DOHH2 (cell line): ENCODE results near the gene SEMA6A.

Experiments used
- EZH2phosphoT487 ChIP-seq: fragments of 200-600 bp; sonication (generic); IDR thresholded peaks from 2 replicates; pipeline ENCODE4 v1.6.1; 2017; ENCODE audit warnings: borderline replicate concordance, mild to moderate bottlenecking, antibody characterized with exemption, low read length, moderate library complexity, mixed read lengths
- TF ChIP-seq, protein P1 (sequence below): fragments of 200-600 bp; sonication (generic); IDR thresholded peaks from one replicate; pipeline ENCODE4 v1.5.1; 2014; ENCODE audit warnings: antibody characterized with exemption, mild to moderate bottlenecking, low read depth, low read length; ENCODE audit not compliant: poor library complexity, severe bottlenecking

DNA sequence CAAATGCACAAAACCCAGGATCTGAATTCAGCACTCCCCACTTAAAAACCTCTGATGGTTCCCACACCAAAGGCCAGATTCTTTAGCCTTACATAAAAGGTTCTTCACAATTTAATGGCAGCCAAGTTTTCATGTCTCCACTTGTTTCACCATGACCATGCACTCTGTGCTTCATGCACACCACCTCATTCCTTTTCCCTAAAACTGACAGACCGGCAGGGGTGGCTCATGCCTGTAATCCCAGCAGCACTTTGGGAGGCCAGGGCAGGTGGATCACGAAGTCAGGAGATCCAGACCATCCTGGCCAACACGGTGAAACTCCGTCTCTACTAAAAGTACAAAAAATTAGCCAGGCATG lies 150.4 kb downstream of the SEMA6A start:
- TF ChIP-seq, protein P1, sequence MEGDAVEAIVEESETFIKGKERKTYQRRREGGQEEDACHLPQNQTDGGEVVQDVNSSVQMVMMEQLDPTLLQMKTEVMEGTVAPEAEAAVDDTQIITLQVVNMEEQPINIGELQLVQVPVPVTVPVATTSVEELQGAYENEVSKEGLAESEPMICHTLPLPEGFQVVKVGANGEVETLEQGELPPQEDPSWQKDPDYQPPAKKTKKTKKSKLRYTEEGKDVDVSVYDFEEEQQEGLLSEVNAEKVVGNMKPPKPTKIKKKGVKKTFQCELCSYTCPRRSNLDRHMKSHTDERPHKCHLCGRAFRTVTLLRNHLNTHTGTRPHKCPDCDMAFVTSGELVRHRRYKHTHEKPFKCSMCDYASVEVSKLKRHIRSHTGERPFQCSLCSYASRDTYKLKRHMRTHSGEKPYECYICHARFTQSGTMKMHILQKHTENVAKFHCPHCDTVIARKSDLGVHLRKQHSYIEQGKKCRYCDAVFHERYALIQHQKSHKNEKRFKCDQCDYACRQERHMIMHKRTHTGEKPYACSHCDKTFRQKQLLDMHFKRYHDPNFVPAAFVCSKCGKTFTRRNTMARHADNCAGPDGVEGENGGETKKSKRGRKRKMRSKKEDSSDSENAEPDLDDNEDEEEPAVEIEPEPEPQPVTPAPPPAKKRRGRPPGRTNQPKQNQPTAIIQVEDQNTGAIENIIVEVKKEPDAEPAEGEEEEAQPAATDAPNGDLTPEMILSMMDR: no peak
- no peak for TF ChIP-seq EZH2phosphoT487
